ENCODE data around the gene FSD1.
A peak's percentile ranks its signal among the peaks of the same experiment; 100 is the strongest.

The FSD1 gene

GRCh38 chr19:4300589-4300988, 3.8 kb upstream of the FSD1 start:
- H3K27ac ChIP-seq (ENCODE audit: low read depth, low read length), result no peak overlapping the region
- no peaks in the 10 kb centered on the region for H3K9me3 ChIP-seq (ENCODE audit: control insufficient read depth in 5 of 5, low read length in 5 of 5)
- peaks cover 6 to 24% (median 9%) of the 10 kb centered on the region in 5 donors for H3K27me3 ChIP-seq (ENCODE audit: control insufficient read depth in 5 of 5, insufficient read depth in 4 of 5, low read length in 5 of 5)
- H3K4me3 ChIP-seq (ENCODE audit: low read depth in 1 of 5, low read length in 5 of 5), result no peak overlapping the region
- H3K36me3 ChIP-seq (ENCODE audit: control insufficient read depth in 5 of 5, insufficient read depth in 5 of 5, low read length in 5 of 5), result no peaks in the 10 kb centered on the region
- peaks cover 0 to 15% (median 13%) of the 10 kb centered on the region in 5 donors for H3K4me1 ChIP-seq (ENCODE audit: control insufficient read depth in 5 of 5, insufficient read depth in 5 of 5, low read length in 5 of 5)
- H3K9ac ChIP-seq (ENCODE audit: low read length in 5 of 5), result no peak overlapping the region

- no peaks in the 10 kb centered on the region for H3K36me3 ChIP-seq (ENCODE audit: control insufficient read depth in 5 of 5, insufficient read depth in 5 of 5, low read length in 5 of 5)
- H3K9ac ChIP-seq (ENCODE audit: low read length in 5 of 5), result peak overlapping the region in 1 of 5 donors; percentile 15
- no peak overlapping the region for H3K27ac ChIP-seq (ENCODE audit: low read depth, low read length)
- H3K4me1 ChIP-seq (ENCODE audit: control insufficient read depth in 5 of 5, insufficient read depth in 5 of 5, low read length in 5 of 5), result peaks cover 0 to 14% (median 11%) of the 10 kb centered on the region in 5 donors
- no peak overlapping the region for H3K4me3 ChIP-seq (ENCODE audit: low read depth in 1 of 5, low read length in 5 of 5)
- peaks cover 4 to 17% (median 9%) of the 10 kb centered on the region in 5 donors for H3K27me3 ChIP-seq (ENCODE audit: control insufficient read depth in 5 of 5, insufficient read depth in 4 of 5, low read length in 5 of 5)
- no peaks in the 10 kb centered on the region for H3K9me3 ChIP-seq (ENCODE audit: control insufficient read depth in 5 of 5, low read length in 5 of 5)
These were observed 2.7 kb upstream of the FSD1 start for GRCh38 chr19:4301590-4302242.

DNA sequence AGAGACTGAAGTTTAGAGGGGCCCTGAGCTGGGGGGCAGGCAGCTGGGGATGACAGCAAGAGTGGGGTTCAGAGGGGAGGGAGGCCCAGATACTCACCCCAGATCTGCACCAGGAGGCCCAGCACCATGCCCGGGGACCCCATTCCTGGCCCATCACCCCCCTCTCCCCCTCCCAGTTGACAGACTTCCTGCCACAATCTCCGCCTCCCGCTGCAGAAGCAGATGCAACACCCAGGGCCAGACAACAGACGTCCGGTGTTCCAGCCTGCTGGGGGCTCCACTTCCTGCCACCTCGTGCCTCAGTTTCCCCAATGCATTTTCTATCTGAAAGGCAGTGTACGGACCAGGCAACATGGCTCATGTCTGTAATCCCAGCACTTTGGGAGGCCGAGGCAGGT, 2.2 kb upstream of the FSD1 start, which contains the start of gene TMIGD2:
Gene TMIGD2, minus strand, starts transcription at position 147 of the 398 bp plus-strand sequence. Its CDS starts 4 bp downstream, at position 143.
- H3K27me3 ChIP-seq (ENCODE audit: control insufficient read depth in 5 of 5, insufficient read depth in 4 of 5, low read length in 5 of 5), result peaks cover 4 to 17% (median 9%) of the 10 kb centered on the region in 5 donors
- peak within 1 kb of the TSS in 1 of 5 donors; percentile 15 for H3K9ac ChIP-seq (ENCODE audit: low read length in 5 of 5)
- H3K27ac ChIP-seq (ENCODE audit: low read depth, low read length), result no peak within 1 kb of the TSS
- H3K4me1 ChIP-seq (ENCODE audit: control insufficient read depth in 5 of 5, insufficient read depth in 5 of 5, low read length in 5 of 5), result peaks cover 0 to 14% (median 11%) of the 10 kb centered on the region in 5 donors
- no peaks in the 10 kb centered on the region for H3K9me3 ChIP-seq (ENCODE audit: control insufficient read depth in 5 of 5, low read length in 5 of 5)
- no peak within 1 kb of the TSS for H3K4me3 ChIP-seq (ENCODE audit: low read depth in 1 of 5, low read length in 5 of 5)
- H3K36me3 ChIP-seq (ENCODE audit: control insufficient read depth in 5 of 5, insufficient read depth in 5 of 5, low read length in 5 of 5), result no peaks in the 10 kb centered on the region

DNA sequence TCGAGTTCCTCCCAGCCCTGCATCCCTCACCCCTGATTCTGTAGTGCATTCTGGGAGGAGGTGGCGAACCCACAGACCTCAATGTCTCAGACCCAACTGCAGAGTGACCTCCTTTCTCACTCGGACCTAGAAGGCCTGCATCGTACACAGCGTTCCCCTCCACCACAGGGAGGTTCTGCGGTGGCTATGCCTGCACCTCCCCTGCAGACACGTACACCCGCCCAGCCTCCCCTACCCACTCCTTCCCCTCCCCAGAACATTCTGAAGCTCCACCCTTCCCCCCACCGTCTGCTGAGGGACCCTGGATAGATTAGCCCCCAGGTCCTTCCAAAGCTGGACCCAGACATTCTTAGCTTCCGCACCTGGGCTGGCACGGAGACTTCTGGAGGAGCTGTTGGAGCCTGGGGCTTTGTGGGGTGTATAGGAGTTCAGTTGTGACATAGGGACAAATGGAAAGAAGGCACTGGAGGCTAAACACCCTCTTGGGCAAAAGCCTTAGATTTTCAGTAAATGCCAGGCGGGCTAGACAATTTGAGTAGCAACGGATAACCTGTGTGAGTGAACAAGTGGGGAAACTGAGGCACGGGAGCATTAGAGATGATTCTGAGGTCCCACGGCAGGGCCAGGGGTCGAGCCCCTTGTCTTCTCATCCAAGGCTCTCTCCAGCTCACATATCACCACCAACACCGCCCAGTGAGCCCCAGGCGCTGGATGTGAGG, 420 bp upstream of the FSD1 start:
- peaks cover 4 to 17% (median 9%) of the 10 kb centered on the region in 5 donors for H3K27me3 ChIP-seq (ENCODE audit: control insufficient read depth in 5 of 5, insufficient read depth in 4 of 5, low read length in 5 of 5)
- no peaks in the 10 kb centered on the region for H3K9me3 ChIP-seq (ENCODE audit: control insufficient read depth in 5 of 5, low read length in 5 of 5)
- peaks cover 0 to 14% (median 11%) of the 10 kb centered on the region in 5 donors for H3K4me1 ChIP-seq (ENCODE audit: control insufficient read depth in 5 of 5, insufficient read depth in 5 of 5, low read length in 5 of 5)
- no peak overlapping the region for H3K27ac ChIP-seq (ENCODE audit: low read depth, low read length)
- no peaks in the 10 kb centered on the region for H3K36me3 ChIP-seq (ENCODE audit: control insufficient read depth in 5 of 5, insufficient read depth in 5 of 5, low read length in 5 of 5)
- H3K4me3 ChIP-seq (ENCODE audit: low read depth in 1 of 5, low read length in 5 of 5), result no peak overlapping the region
- no peak overlapping the region for H3K9ac ChIP-seq (ENCODE audit: low read length in 5 of 5)

GRCh38 chr19:4305257-4305612, 837 bp downstream of the FSD1 start:
- H3K4me1 ChIP-seq (ENCODE audit: control insufficient read depth in 5 of 5, insufficient read depth in 5 of 5, low read length in 5 of 5), result peaks cover 0 to 14% (median 11%) of the 10 kb centered on the region in 5 donors
- H3K36me3 ChIP-seq (ENCODE audit: control insufficient read depth in 5 of 5, insufficient read depth in 5 of 5, low read length in 5 of 5), result no peaks in the 10 kb centered on the region
- no peak overlapping the region for H3K9ac ChIP-seq (ENCODE audit: low read length in 5 of 5)
- no peak overlapping the region for H3K4me3 ChIP-seq (ENCODE audit: low read depth in 1 of 5, low read length in 5 of 5)
- H3K9me3 ChIP-seq (ENCODE audit: control insufficient read depth in 5 of 5, low read length in 5 of 5), result no peaks in the 10 kb centered on the region
- no peak overlapping the region for H3K27ac ChIP-seq (ENCODE audit: low read depth, low read length)
- H3K27me3 ChIP-seq (ENCODE audit: control insufficient read depth in 5 of 5, insufficient read depth in 4 of 5, low read length in 5 of 5), result peaks cover 4 to 17% (median 9%) of the 10 kb centered on the region in 5 donors

GRCh38 chr19:4305659-4306058, 1.3 kb downstream of the FSD1 start:
- no peak overlapping the region for H3K4me3 ChIP-seq (ENCODE audit: low read depth in 1 of 5, low read length in 5 of 5)
- no peaks in the 10 kb centered on the region for H3K9me3 ChIP-seq (ENCODE audit: control insufficient read depth in 5 of 5, low read length in 5 of 5)
- no peak overlapping the region for H3K9ac ChIP-seq (ENCODE audit: low read length in 5 of 5)
- peaks cover 4 to 19% (median 9%) of the 10 kb centered on the region in 5 donors for H3K27me3 ChIP-seq (ENCODE audit: control insufficient read depth in 5 of 5, insufficient read depth in 4 of 5, low read length in 5 of 5)
- H3K36me3 ChIP-seq (ENCODE audit: control insufficient read depth in 5 of 5, insufficient read depth in 5 of 5, low read length in 5 of 5), result no peaks in the 10 kb centered on the region
- peaks cover 0 to 14% (median 11%) of the 10 kb centered on the region in 5 donors for H3K4me1 ChIP-seq (ENCODE audit: control insufficient read depth in 5 of 5, insufficient read depth in 5 of 5, low read length in 5 of 5)
- H3K27ac ChIP-seq (ENCODE audit: low read depth, low read length), result no peak overlapping the region

- H3K36me3 ChIP-seq (ENCODE audit: control insufficient read depth in 5 of 5, insufficient read depth in 5 of 5, low read length in 5 of 5), result no peaks in the 10 kb centered on the region
- H3K27ac ChIP-seq (ENCODE audit: low read depth, low read length), result no peak overlapping the region
- peaks cover 0 to 5% (median 3%) of the 10 kb centered on the region in 5 donors for H3K4me1 ChIP-seq (ENCODE audit: control insufficient read depth in 5 of 5, insufficient read depth in 5 of 5, low read length in 5 of 5)
- H3K4me3 ChIP-seq (ENCODE audit: low read depth in 1 of 5, low read length in 5 of 5), result no peak overlapping the region
- no peaks in the 10 kb centered on the region for H3K9me3 ChIP-seq (ENCODE audit: control insufficient read depth in 5 of 5, low read length in 5 of 5)
- no peak overlapping the region for H3K9ac ChIP-seq (ENCODE audit: low read length in 5 of 5)
- peaks cover 0 to 8% (median 3%) of the 10 kb centered on the region in 5 donors for H3K27me3 ChIP-seq (ENCODE audit: control insufficient read depth in 5 of 5, insufficient read depth in 4 of 5, low read length in 5 of 5)
These were observed 6.1 kb downstream of the FSD1 start for GRCh38 chr19:4310247-4311121.

DNA sequence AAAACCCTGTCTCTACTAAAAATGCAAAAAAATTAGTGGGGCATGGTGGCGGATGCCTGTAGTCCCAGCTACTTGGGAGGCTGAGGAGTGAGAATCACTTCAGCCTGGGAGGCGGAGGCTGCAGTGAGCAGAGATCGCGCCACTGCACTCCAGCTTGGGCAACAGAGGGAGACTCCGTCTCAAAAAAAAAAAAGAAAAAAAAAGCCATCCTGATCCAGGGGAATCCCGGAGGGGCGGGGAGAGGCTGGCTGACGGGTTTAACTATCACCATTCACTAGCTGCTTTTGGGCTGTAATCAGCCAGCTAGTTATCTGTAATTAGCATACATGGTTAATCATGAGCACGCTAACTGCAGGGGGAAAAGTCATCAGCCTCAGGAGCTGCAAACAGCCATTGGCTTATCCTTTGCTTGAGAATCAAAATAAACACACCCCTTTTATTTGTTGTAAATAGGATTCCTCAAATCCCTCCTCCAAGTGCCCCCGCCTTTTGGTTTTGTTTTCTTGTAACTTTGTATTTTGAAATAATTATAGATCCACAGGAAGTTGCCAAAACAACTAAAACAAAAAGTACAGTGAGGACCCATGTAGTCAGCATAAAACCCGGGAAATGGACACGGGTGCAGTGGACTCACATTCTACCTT, 9.6 kb downstream of the FSD1 start:
- H3K9ac ChIP-seq (ENCODE audit: low read length in 5 of 5), result no peak overlapping the region

DNA sequence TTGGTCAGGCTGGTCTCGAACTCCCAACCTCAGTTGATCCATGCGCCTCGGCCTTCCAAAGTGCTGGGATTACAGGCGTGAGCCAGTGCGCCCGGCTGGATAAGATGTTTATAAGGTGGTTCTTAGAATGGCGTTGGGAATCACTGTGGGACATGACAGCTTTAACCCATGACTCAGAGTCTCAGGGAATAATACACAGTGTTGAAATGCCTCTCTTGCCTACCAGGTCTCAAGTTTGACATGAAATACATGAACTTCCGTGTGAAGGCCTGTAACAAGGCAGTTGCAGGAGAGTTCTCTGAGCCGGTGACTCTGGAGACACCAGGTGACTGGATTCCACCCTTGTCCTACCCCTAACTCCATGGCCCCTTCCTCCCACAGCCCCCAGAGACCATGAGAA, 12.6 kb downstream of the FSD1 start:
- Histone ChIP-seq H3K9ac (ENCODE audit: low read length in 5 of 5) (no peak overlapping the region), H3K27me3 (ENCODE audit: control insufficient read depth in 5 of 5, insufficient read depth in 4 of 5, low read length in 5 of 5) (peaks cover 0 to 2% (median 0%) of the 10 kb centered on the region in 5 donors), H3K4me3 (ENCODE audit: low read depth in 1 of 5, low read length in 5 of 5) (no peak overlapping the region), H3K36me3 (ENCODE audit: control insufficient read depth in 5 of 5, insufficient read depth in 5 of 5, low read length in 5 of 5) (no peaks in the 10 kb centered on the region), H3K4me1 (ENCODE audit: control insufficient read depth in 5 of 5, insufficient read depth in 5 of 5, low read length in 5 of 5) (peaks cover 0 to 5% (median 3%) of the 10 kb centered on the region in 5 donors), H3K27ac (ENCODE audit: low read depth, low read length) (no peak overlapping the region), H3K9me3 (ENCODE audit: control insufficient read depth in 5 of 5, low read length in 5 of 5) (no peaks in the 10 kb centered on the region)

More for the DNA sequence above, 9.6 kb downstream of the FSD1 start:
- Histone ChIP-seq H3K27ac (ENCODE audit: low read depth, low read length) (no peak overlapping the region), H3K27me3 (ENCODE audit: control insufficient read depth in 5 of 5, insufficient read depth in 4 of 5, low read length in 5 of 5) (peaks cover 0 to 4% (median 0%) of the 10 kb centered on the region in 5 donors), H3K4me1 (ENCODE audit: control insufficient read depth in 5 of 5, insufficient read depth in 5 of 5, low read length in 5 of 5) (peaks cover 0 to 5% (median 3%) of the 10 kb centered on the region in 5 donors), H3K4me3 (ENCODE audit: low read depth in 1 of 5, low read length in 5 of 5) (peak overlapping the region in 3 of 5 donors; percentile 25 to 43 (median 42)), H3K9me3 (ENCODE audit: control insufficient read depth in 5 of 5, low read length in 5 of 5) (no peaks in the 10 kb centered on the region), H3K36me3 (ENCODE audit: control insufficient read depth in 5 of 5, insufficient read depth in 5 of 5, low read length in 5 of 5) (no peaks in the 10 kb centered on the region)
